CD4-positive, alpha-beta T cell treated with Interleukin-10 for 1 hour (primary cell): ENCODE data around the gene TMEM120B.

Experiments used
- DNase-seq: peaks from one replicate; pipeline ENCODE4 v3.0.0-alpha.2; 2020

TMEM120B gene

GRCh38 chr12:121793838-121794533, 81.4 kb downstream of the TMEM120B start:
- DNase-seq: peak; percentile 97

DNA sequence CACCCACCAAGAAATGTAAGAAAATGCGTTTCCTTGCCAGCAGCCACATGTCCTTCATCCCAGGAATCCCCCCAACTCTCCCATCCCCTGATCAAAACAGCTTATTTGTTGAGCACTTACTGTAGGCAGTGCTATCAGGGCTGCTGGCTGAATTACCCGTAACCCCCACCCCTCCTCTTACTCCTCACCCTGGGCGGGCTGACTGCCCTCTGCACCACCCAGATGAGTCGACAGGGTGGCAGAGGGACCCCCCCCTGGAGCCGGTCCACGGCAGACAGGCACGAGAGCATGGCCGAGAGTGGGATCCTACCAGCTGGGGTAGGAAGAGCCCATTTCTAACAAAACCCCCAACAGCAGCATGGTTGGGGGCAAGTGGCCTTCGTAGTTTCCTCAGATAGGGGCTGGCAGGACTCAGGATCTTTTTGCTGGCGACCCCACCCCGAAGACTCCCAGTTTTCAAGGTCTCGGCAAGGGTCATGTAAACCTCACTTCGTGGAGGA, 82.0 kb downstream of the TMEM120B start:
- DNase-seq: no peak

DNA sequence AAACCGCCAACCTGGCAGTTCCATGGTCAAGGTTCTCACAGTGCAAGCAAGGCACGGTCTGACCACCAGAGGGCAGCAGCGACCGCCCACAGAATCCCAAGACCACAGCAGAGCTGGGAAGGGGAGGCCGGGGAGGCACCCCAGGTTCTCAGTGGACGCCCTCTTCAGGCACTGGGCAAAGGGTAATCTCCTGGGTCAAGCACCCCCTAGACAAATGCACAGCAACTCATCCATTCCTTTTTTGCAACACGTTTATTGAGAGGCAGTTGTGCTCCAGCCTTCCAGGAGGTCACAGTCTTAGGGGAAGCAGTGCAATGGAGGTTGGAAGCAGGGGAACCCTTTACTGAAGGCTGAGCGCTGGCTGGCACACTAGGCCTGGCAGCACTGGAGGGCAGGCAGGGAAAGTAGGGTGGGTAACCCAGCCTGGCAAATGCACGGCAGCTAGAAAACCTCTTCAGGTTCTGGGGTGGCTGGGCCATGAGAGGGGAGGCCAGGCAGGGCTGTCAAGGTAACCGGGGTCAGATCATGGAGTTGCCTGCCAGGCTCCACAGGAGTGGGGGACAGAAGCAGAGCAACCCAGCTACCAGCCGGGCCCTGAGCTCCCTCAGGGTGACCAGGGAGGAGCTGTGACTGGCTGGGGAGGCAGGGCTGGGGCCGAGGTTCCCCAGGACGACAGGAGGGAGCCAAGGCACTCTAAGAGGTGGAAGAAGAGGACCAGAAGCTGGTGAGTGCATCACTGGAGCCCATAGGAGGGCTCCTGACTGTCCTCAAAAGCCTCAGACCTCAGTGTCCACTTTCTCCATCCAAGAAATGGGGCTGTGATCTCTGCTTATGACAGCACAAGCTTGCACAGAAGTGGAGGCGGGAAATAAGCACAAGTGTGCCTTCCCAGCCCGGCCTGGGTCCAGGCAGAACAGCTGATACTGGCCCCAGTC, 82.7 kb downstream of the TMEM120B start:
- DNase-seq: peak; percentile 87

DNA sequence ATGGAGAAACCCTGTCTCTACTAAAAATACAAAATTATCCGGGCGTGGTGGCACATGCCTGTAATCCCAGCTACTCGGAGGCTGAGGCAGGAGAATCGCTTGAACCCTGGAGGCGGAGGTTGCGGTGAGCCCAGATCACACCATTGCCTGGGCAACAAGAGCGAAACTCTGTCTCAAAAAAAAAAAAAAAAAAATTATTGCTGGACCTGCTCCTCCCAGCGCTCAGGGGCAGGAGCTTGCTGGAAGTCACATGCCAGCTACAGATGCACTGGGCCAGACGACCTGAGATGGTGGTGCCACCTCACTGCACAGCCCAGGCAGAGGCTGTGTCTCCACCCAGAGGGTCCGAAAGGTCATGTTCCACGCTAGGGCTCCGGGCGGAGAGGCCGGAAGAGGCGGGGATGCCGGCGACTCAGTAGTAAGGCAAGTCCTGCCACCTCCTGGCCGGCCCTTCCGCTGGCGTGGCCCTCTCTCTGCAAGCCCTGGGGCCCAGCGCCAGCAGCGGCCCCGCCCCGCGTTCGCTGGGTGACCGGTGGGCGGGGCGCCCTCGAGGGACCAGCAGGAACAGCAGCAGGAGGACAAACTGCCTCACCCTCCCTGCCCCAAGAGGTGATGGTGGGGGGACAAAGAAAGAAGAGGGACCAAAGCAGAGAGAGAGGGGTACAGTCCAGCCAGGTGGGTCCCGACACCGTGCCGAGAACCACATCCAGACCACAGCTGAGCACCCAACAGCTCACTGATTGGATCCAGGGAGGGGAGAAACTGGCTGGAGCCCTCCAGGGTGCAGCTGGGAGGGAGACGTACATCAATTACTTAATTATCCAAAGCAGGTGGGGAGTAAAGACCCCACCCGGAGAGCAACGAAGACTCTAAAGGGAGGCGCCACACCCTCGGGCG, 84.6 kb downstream of the TMEM120B start:
- no peak for DNase-seq

GRCh38 chr12:121797937-121798786, 85.6 kb downstream of the TMEM120B start:
- no peak for DNase-seq

DNA sequence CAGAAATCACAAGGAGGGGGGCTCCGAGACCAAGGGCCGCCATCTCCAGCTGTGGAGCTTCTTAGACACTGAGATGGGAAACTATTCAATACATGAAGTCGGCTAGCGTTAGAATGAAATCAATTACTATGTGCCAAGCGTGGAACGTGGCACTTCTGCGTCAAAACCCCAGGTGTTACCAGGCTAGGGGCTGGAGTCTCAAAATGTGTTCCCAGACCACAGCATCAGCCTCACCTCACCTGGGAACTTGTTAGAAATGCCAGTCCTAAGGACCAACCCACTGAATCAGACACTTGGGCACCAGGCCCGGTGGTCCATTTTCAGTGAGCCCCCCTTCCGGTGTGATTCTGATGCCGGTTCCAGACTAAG, 86.2 kb downstream of the TMEM120B start:
- no peak for DNase-seq

DNA sequence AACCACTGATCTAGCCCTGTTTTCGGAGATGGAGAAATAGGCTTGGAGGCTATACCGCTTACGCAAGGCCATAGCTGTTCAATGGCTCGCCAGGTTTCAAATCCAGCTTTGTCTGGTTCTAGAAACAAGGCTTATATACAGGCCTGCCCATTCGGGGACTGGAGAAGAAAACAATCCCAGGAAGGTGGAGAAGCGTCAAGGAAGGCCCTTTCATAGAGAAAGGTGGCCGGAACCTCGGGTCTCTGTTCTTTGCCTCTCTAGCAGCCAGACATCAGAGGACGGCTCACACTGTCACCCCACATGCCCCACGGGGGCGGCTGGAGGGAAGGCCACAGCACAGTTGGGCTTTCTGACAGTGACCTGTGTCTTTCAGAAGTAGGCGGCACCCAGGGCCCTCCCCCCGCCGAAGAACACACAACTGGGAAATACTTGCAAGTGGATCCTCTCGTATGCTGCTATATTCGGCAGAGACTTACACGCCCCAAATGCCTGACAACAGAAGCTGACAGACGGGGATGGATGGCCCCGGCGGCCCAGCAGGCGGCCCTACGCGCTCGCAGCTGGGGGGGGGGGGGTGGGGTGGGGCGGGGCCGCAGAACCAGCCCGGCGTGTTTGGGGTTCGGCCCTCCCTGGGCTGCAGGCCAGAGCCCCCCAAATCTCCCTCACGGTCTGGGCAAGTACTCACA, 86.7 kb downstream of the TMEM120B start:
- peak; percentile 75 for DNase-seq

DNA sequence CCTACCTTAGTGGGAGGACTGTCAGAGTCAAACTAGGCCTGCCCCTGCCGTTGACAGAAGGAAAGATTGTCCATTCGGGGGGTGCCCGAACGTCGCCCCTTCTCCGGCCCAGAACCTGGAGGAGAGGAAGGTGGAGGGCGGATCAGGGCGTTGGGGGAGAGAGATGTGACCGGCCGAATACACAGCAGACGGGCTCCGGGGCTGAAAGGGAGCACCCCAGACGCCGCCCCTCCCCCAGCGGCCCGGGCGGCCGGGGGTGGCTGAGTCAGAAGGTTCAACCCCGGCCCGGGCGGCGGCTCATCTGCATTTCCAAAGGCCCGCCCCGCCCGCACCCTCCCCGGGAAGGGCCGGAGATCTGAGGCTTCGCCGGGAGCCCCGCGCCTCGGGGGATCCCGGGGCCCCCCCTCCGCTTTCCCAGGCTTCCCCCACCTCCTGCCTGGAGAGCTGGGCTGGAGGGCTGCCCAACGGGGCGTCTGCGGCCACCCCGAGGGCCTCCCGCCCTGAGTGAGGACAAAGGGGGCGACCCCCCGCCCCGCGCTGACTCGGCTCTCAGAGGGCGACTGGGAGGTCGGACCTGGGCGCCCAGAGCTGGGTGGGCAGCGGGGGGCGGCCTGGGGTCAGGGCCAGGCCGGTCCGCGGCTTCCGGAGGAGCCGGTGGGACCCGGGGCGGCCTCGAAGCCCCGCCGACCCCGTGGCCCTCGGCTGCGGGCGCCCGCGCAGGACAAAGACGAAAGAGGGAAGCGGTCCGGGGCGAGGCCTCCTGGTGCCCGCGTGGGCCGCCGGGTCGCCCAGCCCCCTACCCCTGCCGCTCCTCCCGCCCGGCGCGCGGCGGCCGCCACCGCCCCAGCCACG, 87.5 kb downstream of the TMEM120B start:
- DNase-seq: peak; percentile 78

DNA sequence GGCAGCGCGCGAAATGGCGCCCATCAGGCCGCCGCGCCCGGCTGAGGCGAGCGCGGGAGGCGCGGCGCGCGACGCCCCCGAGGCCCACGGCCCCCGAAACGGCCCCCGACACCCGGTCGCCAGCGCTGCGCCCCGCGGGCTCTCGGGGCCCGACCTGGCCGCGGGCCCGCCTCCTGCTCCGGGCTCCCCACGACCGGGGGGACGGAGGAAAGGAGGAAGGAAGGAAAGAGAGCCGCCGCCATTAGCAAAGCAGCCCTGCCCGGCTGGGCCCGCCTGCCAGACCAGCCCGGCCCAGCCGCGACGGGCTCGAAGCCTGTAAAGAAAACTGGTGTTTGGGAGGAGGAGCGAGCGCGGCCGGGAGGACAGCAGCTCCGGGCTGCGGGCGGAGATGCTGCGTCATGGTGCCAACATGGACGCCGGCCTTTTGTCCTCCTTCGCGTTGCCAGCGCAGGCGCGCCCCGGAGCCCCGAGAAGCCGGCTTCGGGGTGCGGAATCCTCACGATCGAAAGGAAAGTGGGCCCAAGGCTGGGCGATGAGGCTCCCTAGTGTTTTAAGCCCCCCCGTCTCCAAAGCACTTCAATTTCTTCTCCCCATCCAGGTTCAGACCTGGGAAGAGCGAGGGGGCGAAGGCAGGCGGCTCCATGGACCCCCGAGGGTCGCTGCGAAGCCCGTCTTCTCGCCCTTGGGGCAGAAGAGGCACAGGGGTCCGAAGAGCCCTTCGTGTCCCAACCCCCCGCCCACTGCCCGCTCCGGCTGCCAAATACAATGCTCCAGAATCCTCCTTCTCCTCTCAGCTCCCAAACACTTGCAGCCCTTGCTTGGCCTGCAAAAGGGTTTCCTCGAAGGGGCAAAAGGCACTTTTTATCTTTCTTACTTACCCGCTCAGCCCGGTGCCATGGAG, 88.4 kb downstream of the TMEM120B start:
- peak; percentile 78 for DNase-seq

DNA sequence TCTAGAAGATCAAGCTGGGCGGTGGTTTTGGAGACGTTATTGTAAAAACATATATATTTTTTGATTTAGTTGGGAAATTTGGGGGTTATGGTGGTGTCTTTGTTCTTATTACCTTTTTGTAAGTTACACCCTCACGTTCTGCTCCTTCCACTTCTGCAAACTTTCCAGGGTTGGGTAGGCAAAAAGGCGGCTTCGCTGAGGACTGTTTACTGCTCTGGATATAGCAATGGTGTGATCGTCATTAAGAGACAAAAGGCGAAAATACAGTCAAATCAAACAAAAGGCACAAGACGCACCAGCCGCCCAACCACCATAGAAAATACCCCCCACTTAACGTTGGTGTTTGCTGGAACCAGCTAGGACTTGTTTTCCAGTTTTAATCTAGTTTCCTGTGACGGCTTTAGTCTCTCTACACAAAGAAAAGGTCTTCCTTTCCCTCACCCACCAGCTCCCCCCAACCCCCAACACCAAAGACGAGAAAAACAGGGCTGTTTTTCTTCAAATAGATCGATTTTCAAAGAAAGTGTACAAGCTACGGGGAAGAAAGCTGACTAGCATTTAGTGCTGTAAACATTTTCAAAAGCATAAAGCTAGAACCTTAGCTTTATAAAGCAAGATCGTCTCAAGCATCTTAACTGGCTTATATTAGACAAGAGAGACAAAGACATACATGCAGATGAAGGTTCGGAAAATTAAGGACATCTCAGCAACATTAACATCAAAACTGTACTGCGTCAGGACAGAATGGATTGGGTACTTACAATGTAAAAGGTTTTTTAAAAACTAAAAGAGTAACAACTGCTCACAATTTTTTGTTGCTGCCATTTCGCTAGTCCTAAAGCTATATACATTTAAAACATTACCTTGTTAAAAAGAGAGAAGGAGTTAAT, 89.3 kb downstream of the TMEM120B start:
- peak; percentile 77 for DNase-seq

- DNase-seq: no peak
Measured at GRCh38 chr12:121802485-121802842, 89.9 kb downstream of the TMEM120B start.

DNA sequence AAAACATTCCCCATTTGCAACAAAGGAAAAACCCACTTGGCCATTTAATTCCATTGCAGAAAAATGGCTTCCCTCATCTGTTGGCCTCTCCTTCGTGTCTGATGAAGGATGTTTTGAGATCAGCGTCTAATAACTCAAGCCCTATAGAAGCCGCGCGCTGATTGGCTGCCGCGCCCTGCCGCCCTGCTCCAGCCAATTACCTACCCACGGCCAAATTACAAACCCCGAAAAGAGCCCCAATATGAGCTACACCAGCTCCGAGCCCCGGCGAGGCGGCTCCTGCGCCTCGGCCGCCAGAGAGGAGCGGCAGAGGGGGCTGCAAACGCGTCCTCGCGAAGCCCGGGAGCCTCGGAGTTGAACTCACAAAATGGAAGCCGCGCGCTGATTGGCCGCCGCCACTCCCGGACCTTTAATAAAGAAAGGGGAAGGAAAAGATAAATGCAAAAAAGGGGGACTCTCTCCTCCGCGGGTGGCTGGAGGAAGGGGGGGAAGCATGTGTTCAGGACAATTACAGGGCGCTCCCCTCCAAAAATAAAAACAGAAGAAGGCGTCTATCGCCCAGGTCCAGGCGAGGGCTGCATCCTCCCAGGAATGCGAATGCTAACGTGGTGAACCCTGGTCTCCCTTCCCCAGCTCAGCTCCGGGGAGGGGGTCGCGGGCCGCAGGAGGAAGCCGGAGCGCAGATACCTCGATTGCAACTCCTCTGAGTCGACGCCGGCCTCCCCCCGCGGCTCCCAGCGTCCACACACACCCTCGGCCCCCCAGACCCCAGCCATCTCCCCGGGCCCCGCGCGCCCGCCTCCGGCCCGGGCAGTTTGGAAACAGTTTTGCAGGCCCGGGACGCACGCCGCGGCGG, 90.5 kb downstream of the TMEM120B start:
- peak; percentile 95 for DNase-seq

GRCh38 chr12:121803861-121804416, 91.4 kb downstream of the TMEM120B start, which contains the start of gene SETD1B:
Gene SETD1B, plus strand, starts transcription at chr12:121804009. Its CDS starts 729 bp downstream, at chr12:121804738.
- peak; percentile 65 for DNase-seq

- DNase-seq: peak; percentile 71
Measured at GRCh38 chr12:121804417-121805111, 92.0 kb downstream of the TMEM120B start.

- peak; percentile 30 for DNase-seq
Measured at GRCh38 chr12:121805171-121806008, 92.8 kb downstream of the TMEM120B start.
